GM12878 (cell line): ENCODE results near the gene L3MBTL1.

ENCODE experiments used
- EP300 ChIP-seq, 2 experiments: fragments of 150-350 bp in 1 of 2; IDR thresholded peaks; 2 replicates each; pipeline ENCODE4 v1.6.1; 2011 to 2012; ENCODE audit warnings: low read depth in 2 of 2, low read length in 2 of 2, borderline replicate concordance in 1 of 2, improper control_type of control experiment in 1 of 2, inconsistent platforms in 1 of 2; ENCODE audit not compliant: control insufficient read depth in 1 of 2
- GABPA ChIP-seq: IDR thresholded peaks from 2 replicates; pipeline ENCODE4 v1.6.1; 2014; ENCODE audit warnings: antibody characterized with exemption, low read depth, mild to moderate bottlenecking, inconsistent platforms
- POLR2AphosphoS2 ChIP-seq: IDR thresholded peaks from 2 replicates; pipeline ENCODE4 v1.6.1; 2011; ENCODE audit warnings: low read depth, mild to moderate bottlenecking, low read length, improper control_type of control experiment, moderate library complexity
- POLR2AphosphoS5 ChIP-seq: IDR thresholded peaks from 2 replicates; pipeline ENCODE4 v1.6.1; 2011; ENCODE audit warnings: mild to moderate bottlenecking, low read length, inconsistent platforms
- REST ChIP-seq: IDR thresholded peaks from 2 replicates; pipeline ENCODE4 v1.6.1; 2012; ENCODE audit warnings: mild to moderate bottlenecking, low read depth, low read length
- TCF12 ChIP-seq: IDR thresholded peaks from 2 replicates; pipeline ENCODE4 v1.6.1; 2011; ENCODE audit warnings: low read depth, mild to moderate bottlenecking, low read length
- USF1 ChIP-seq: IDR thresholded peaks from 2 replicates; pipeline ENCODE4 v1.6.1; 2011; ENCODE audit warnings: borderline replicate concordance, low read depth, mild to moderate bottlenecking, moderate library complexity, mixed read lengths, low read length; ENCODE audit not compliant: insufficient read depth; ENCODE audit errors: extremely low read length

- TF ChIP-seq POLR2AphosphoS2 (no peak), TCF12 (no peak), POLR2AphosphoS5 (no peak), EP300 (IDR thresholded peaks at IDR 0.05; ENCODE audit: borderline replicate concordance in 1 of 2, control insufficient read depth in 1 of 2, low read depth in 2 of 2, low read length in 2 of 2) (no peak), REST (no peak), GABPA (no peak), USF1 (no peak)
Observed at GRCh38 chr20:43576108-43576507, 68.6 kb downstream of the L3MBTL1 start.
